ENCODE results near the gene PTP4A2. TPM values are rescaled to one million over a fixed set of nuclear protein-coding genes. Genes with fewer than 3 reads are reported as not detected.

Gene PTP4A2
- total and polyA plus RNA-seq, 2 donors (not counting 3 experiments of a cell fraction or from before 2014, with no cell fraction given): 74.1 to 184 TPM

DNA sequence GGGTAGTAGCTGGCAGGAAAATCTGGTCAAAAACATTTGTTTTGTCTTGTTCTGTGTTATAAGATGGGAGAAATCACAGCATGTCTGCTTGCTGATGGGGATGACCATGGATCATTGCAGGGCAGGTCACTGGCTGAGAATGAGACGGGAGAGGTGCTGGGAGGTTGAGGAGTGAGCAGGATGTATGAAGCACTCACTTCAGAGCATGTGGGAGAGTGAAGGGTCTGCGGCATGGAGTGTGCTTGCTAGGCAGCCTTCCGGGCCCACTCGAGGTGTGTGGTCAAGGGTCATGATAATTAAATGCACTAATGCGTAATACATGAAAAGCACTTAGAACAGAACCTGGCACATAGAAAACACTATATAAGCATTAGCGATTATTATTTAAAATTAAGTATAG lies 80.3 kb downstream of the PTP4A2 start:
- H3K4me2 ChIP-seq (ENCODE audit: insufficient read depth, low read length): no peak overlapping the region

More for the DNA sequence above, 80.3 kb downstream of the PTP4A2 start:
- Histone ChIP-seq H3K9ac (replicated peaks; ENCODE audit: extremely low read depth, insufficient read depth, low read length) (no peak overlapping the region), H3K9me1 (replicated peaks; ENCODE audit: control insufficient read depth, extremely low read depth, insufficient read depth, low read length) (no peaks in the 10 kb centered on the region), H3K79me2 (ENCODE audit: control insufficient read depth, insufficient read depth, low read length) (no peaks in the 10 kb centered on the region), H3K27me3 (ENCODE audit: control insufficient read depth in 2 of 2, insufficient read depth in 2 of 2, low read length in 2 of 2) (no peaks in the 10 kb centered on the region), H3K36me3 (ENCODE audit: control insufficient read depth in 2 of 2, extremely low read depth in 1 of 2, insufficient read depth in 2 of 2, low read length in 2 of 2) (no peaks in the 10 kb centered on the region), H3K4me1 (ENCODE audit: control insufficient read depth, extremely low read depth, insufficient read depth, low read length) (no peaks in the 10 kb centered on the region), H3K4me3 (replicated peaks in 1 of 3; ENCODE audit: insufficient read depth in 1 of 3, low read depth in 1 of 3, low read length in 3 of 3) (no peak overlapping the region), H3K27ac (ENCODE audit: insufficient read depth, low read depth, low read length) (no peak overlapping the region), H2AFZ (ENCODE audit: low read depth, low read length) (no peak overlapping the region), H4K20me1 (replicated peaks; ENCODE audit: control insufficient read depth, extremely low read depth, insufficient read depth, low read length) (no peaks in the 10 kb centered on the region), H3K9me3 (replicated peaks; ENCODE audit: control insufficient read depth, insufficient read depth, low read length) (no peaks in the 10 kb centered on the region)
- CTCF ChIA-PET: interaction anchor here (1.2 kb wide), 1 partner anchor 13 kb away, joined by 3 read pairs; no protein-coding TSS in a partner anchor
- dilution Hi-C loops (cut with MboI; ENCODE audit: extremely low pct_ligation_motif_present, low sequenced_read_pairs): no loop called here
- POLR2A ChIA-PET: no interaction called here
- intact Hi-C loops (cut with micrococcal nuclease): no loop called here
- DNase-seq (ENCODE audit: low read depth, low spot score) (no peak), FAIRE-seq (no peak)
- TF ChIP-seq EZH2 (IDR thresholded peaks at IDR 0.05; ENCODE audit: borderline replicate concordance, low read depth, low read length, severe bottlenecking): no peak
- TF ChIP-seq, protein P1, sequence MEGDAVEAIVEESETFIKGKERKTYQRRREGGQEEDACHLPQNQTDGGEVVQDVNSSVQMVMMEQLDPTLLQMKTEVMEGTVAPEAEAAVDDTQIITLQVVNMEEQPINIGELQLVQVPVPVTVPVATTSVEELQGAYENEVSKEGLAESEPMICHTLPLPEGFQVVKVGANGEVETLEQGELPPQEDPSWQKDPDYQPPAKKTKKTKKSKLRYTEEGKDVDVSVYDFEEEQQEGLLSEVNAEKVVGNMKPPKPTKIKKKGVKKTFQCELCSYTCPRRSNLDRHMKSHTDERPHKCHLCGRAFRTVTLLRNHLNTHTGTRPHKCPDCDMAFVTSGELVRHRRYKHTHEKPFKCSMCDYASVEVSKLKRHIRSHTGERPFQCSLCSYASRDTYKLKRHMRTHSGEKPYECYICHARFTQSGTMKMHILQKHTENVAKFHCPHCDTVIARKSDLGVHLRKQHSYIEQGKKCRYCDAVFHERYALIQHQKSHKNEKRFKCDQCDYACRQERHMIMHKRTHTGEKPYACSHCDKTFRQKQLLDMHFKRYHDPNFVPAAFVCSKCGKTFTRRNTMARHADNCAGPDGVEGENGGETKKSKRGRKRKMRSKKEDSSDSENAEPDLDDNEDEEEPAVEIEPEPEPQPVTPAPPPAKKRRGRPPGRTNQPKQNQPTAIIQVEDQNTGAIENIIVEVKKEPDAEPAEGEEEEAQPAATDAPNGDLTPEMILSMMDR (IDR thresholded peaks at IDR 0.05; ENCODE audit: extremely low read depth in 1 of 2, insufficient read depth in 1 of 2, low read depth in 1 of 2, low read length in 2 of 2): no peak
- TF ChIP-seq, protein P2, sequence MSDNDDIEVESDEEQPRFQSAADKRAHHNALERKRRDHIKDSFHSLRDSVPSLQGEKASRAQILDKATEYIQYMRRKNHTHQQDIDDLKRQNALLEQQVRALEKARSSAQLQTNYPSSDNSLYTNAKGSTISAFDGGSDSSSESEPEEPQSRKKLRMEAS (IDR thresholded peaks at IDR 0.05; ENCODE audit: insufficient read depth, insufficient read length): no peak
- no peak for TF ChIP-seq MYC (IDR thresholded peaks at IDR 0.05; ENCODE audit: low read depth, low read length)
- no peak for TF ChIP-seq POLR2A (IDR thresholded peaks at IDR 0.05; ENCODE audit: low read depth, low read length)
- TF ChIP-seq FOS (IDR thresholded peaks at IDR 0.05; ENCODE audit: borderline replicate concordance, insufficient read depth, low read length): no peak
- no peak for TF ChIP-seq POLR2AphosphoS5 (IDR thresholded peaks at IDR 0.05; ENCODE audit: insufficient read depth, low read depth, low read length)
- no peak for TF ChIP-seq JUN (IDR thresholded peaks at IDR 0.05; ENCODE audit: borderline replicate concordance, insufficient read depth, insufficient read length, low read depth)
- no peak for TF ChIP-seq GATA2 (IDR thresholded peaks at IDR 0.05; ENCODE audit: insufficient read depth, insufficient read length, low read depth, low read length)
- BruUV-seq (replicated peaks): no TSS peak

Other genes starting within 250 kb of the PTP4A2 start
- 1.2 and 2.7 TPM in 2 replicates for gene COL16A1, start 234.4 kb downstream of the PTP4A2 start, total RNA-seq
- 0.68 and 0.75 TPM in 2 replicates for gene COL16A1, start 234.4 kb downstream of the PTP4A2 start, polyA plus RNA-seq
- gene ADGRB2, start 174.0 kb downstream of the PTP4A2 start, total RNA-seq: 1.5 and 3.1 TPM in 2 replicates
- gene ADGRB2, start 174.0 kb downstream of the PTP4A2 start, polyA plus RNA-seq: 1.3 and 2.2 TPM in 2 replicates
- gene SPOCD1, start 122.3 kb downstream of the PTP4A2 start, total RNA-seq: 0.27 and 24.9 TPM in 2 replicates
- gene SPOCD1, start 122.3 kb downstream of the PTP4A2 start, polyA plus RNA-seq: 33.0 and 40.1 TPM in 2 replicates
- gene KHDRBS1, start 75.5 kb upstream of the PTP4A2 start, total RNA-seq: 185 and 194 TPM in 2 replicates
- gene KHDRBS1, start 75.5 kb upstream of the PTP4A2 start, polyA plus RNA-seq: 26.3 and 43.4 TPM in 2 replicates
- 43.7 and 47.3 TPM in 2 replicates for gene TMEM39B, start 134.6 kb upstream of the PTP4A2 start, total RNA-seq
- gene TMEM39B, start 134.6 kb upstream of the PTP4A2 start, polyA plus RNA-seq: 64.3 and 78.1 TPM in 2 replicates
- 83.4 and 85.6 TPM in 2 replicates for gene KPNA6, start 169.7 kb upstream of the PTP4A2 start, total RNA-seq
- 18.1 and 22.1 TPM in 2 replicates for gene KPNA6, start 169.7 kb upstream of the PTP4A2 start, polyA plus RNA-seq
- 64.3 and 69.4 TPM in 2 replicates for gene TXLNA, start 241.3 kb upstream of the PTP4A2 start, total RNA-seq
- 41.8 and 44.6 TPM in 2 replicates for gene TXLNA, start 241.3 kb upstream of the PTP4A2 start, polyA plus RNA-seq